ENCODE measurements around the gene C16orf46. TPM values are rescaled to one million over a fixed set of nuclear protein-coding genes. Genes with fewer than 3 reads are reported as not detected.

The C16orf46 gene
- total and polyA plus RNA-seq, 2 of the 13 experiments (the other 11 are each of a cell fraction or from before 2014, with no cell fraction given): 0.38 to 0.55 TPM

- 0 out of 2 replicates have a peak, but pooled peaks have one; percentile 40 for TF ChIP-seq CREM (IDR thresholded peaks at IDR 0.05)
- no peak for TF ChIP-seq CREM (CRISPR knock-in tag; IDR thresholded peaks at IDR 0.05)
- no peak for TF ChIP-seq ZNF512B (CRISPR knock-in tag; IDR thresholded peaks at IDR 0.05; ENCODE audit: borderline replicate concordance)
- TF ChIP-seq ZNF335 (CRISPR knock-in tag; IDR thresholded peaks at IDR 0.05): no peak
- peak; percentile 99 for TF ChIP-seq UBTF (CRISPR knock-in tag; IDR thresholded peaks at IDR 0.05)
- no peak for TF ChIP-seq ZNF747 (CRISPR knock-in tag; IDR thresholded peaks at IDR 0.05; ENCODE audit: borderline replicate concordance)
- peak; percentile 12; the same call in 1 of the 2 replicates for TF ChIP-seq ZBTB3 (CRISPR knock-in tag; IDR thresholded peaks at IDR 0.05; ENCODE audit: borderline replicate concordance, low read depth)
- no peak for TF ChIP-seq ZNF136 (CRISPR knock-in tag; IDR thresholded peaks at IDR 0.05; ENCODE audit: low read depth)
- TF ChIP-seq MXD1 (CRISPR knock-in tag; IDR thresholded peaks at IDR 0.05): peak; percentile 89; the same call in 1 of the 2 replicates
- no peak for TF ChIP-seq IKZF4 (CRISPR knock-in tag; IDR thresholded peaks at IDR 0.05; ENCODE audit: borderline replicate concordance, low read depth, not compliant biosample characterization)
- peak; percentile 56; the same call in 1 of the 2 replicates for TF ChIP-seq ZNF761 (CRISPR knock-in tag; conservative IDR thresholded peaks at IDR 0.05)
- no peak for TF ChIP-seq ZNF878 (CRISPR knock-in tag; IDR thresholded peaks at IDR 0.05)
- no peak for TF ChIP-seq ZNF775 (CRISPR knock-in tag; IDR thresholded peaks at IDR 0.05; ENCODE audit: borderline replicate concordance)
- TF ChIP-seq KLF13 (CRISPR knock-in tag; IDR thresholded peaks at IDR 0.05): no peak
- peak; percentile 93 for TF ChIP-seq RBFOX2 (IDR thresholded peaks at IDR 0.05; ENCODE audit: low read depth, low read length)
- TF ChIP-seq ZNF329 (CRISPR knock-in tag; IDR thresholded peaks at IDR 0.05; ENCODE audit: low read depth): no peak; the same call in 1 of the 2 replicates
- 0 out of 2 replicates have a peak, but pooled peaks have one; percentile 25 for TF ChIP-seq ESRRA (CRISPR knock-in tag; IDR thresholded peaks at IDR 0.05; ENCODE audit: low read depth)
- TF ChIP-seq RAD21 (CRISPR knock-in tag; IDR thresholded peaks at IDR 0.05): peak; percentile 66
- TF ChIP-seq USF2 (IDR thresholded peaks at IDR 0.05; ENCODE audit: low read depth, low read length): peak; percentile 14; the same call in 1 of the 2 replicates
- TF ChIP-seq USF2 (CRISPR knock-in tag; IDR thresholded peaks at IDR 0.05; ENCODE audit: borderline replicate concordance): no peak
- peak; percentile 55; the same call in 1 of the 2 replicates for TF ChIP-seq KAT8 (CRISPR knock-in tag; IDR thresholded peaks at IDR 0.05)
- TF ChIP-seq KDM5B (CRISPR knock-in tag; IDR thresholded peaks at IDR 0.05; ENCODE audit: borderline replicate concordance): peak; percentile 91; the same call in 1 of the 2 replicates
These were observed 19.1 kb upstream of the C16orf46 start, which contains the start of gene GCSH (continued) for GRCh38 chr16:81095953-81096714.

Measured in HepG2 (cell line).